Skeletal muscle satellite cell (primary cell): Measurements from ENCODE around the gene LGALS3BP.
A peak's percentile ranks its signal among the peaks of the same experiment; 100 is the strongest.

ENCODE experiments used
- H3K27me3 ChIP-seq: 2 replicates; pipeline ENCODE4 v1.7.0; 2013; ENCODE audit warnings: low read length; ENCODE audit not compliant: control insufficient read depth, insufficient read depth
- H3K36me3 ChIP-seq: 2 replicates; pipeline ENCODE4 v1.7.0; 2013; ENCODE audit warnings: mild to moderate bottlenecking, control low read depth, low read length; ENCODE audit not compliant: insufficient read depth
- H3K4me1 ChIP-seq: 2 replicates; pipeline ENCODE4 v1.7.0; 2013; ENCODE audit warnings: low read length; ENCODE audit not compliant: control insufficient read depth, insufficient read depth
- H3K4me2 ChIP-seq: 2 replicates; pipeline ENCODE4 v1.7.0; 2013; ENCODE audit warnings: mild to moderate bottlenecking, low read length
- H3K4me3 ChIP-seq: 2 replicates; pipeline ENCODE4 v1.7.0; 2013; ENCODE audit warnings: low read length
- H3K9ac ChIP-seq: 2 replicates; pipeline ENCODE4 v1.7.0; 2013; ENCODE audit warnings: mild to moderate bottlenecking, low read depth, low read length, moderate library complexity
- H3K9me3 ChIP-seq: replicated peaks from 2 replicates; pipeline ENCODE4 v1.7.0; 2013; ENCODE audit warnings: mild to moderate bottlenecking, control low read depth, low read length

The LGALS3BP gene

GRCh38 chr17:78986048-78986648 lies 6.4 kb upstream of the LGALS3BP start:
- peaks cover 21% of the 10 kb centered on the region for H3K4me1 ChIP-seq
- H3K27me3 ChIP-seq = no peaks in the 10 kb centered on the region
- peak overlapping the region; percentile 81 for H3K4me2 ChIP-seq
- H3K4me3 ChIP-seq = peak overlapping the region; percentile 61
- no peaks in the 10 kb centered on the region for H3K9me3 ChIP-seq
- H3K9ac ChIP-seq = peak overlapping the region; percentile 32
- H3K36me3 ChIP-seq = peaks cover 15% of the 10 kb centered on the region

GRCh38 chr17:78985395-78985794 lies 5.7 kb upstream of the LGALS3BP start:
- Histone ChIP-seq H3K4me3 (no peak overlapping the region), H3K4me2 (no peak overlapping the region), H3K9ac (no peak overlapping the region), H3K9me3 (no peaks in the 10 kb centered on the region), H3K36me3 (peaks cover 8% of the 10 kb centered on the region), H3K4me1 (peaks cover 23% of the 10 kb centered on the region), H3K27me3 (no peaks in the 10 kb centered on the region)

GRCh38 chr17:78981010-78981888 lies 1.5 kb upstream of the LGALS3BP start:
- Histone ChIP-seq H3K4me1 (peaks cover 38% of the 10 kb centered on the region), H3K9ac (no peak overlapping the region), H3K27me3 (no peaks in the 10 kb centered on the region), H3K9me3 (no peaks in the 10 kb centered on the region), H3K4me2 (no peak overlapping the region), H3K36me3 (peaks cover 9% of the 10 kb centered on the region), H3K4me3 (no peak overlapping the region)

GRCh38 chr17:78980624-78980972 lies 875 bp upstream of the LGALS3BP start:
- Histone ChIP-seq H3K4me3 (no peak overlapping the region), H3K4me1 (peaks cover 38% of the 10 kb centered on the region), H3K9ac (peak overlapping the region; percentile 59)

GRCh38 chr17:78977997-78978973 lies 1.4 kb downstream of the LGALS3BP start:
- H3K4me1 ChIP-seq = peaks cover 46% of the 10 kb centered on the region
- no peaks in the 10 kb centered on the region for H3K9me3 ChIP-seq
- H3K4me3 ChIP-seq = peak overlapping the region; percentile 55
- peak overlapping the region; percentile 78 for H3K4me2 ChIP-seq
- peaks cover 18% of the 10 kb centered on the region for H3K36me3 ChIP-seq
- H3K27me3 ChIP-seq = no peaks in the 10 kb centered on the region
- H3K9ac ChIP-seq = peak overlapping the region; percentile 1

More at GRCh38 chr17:78980624-78980972, 875 bp upstream of the LGALS3BP start:
- H3K27me3 ChIP-seq = no peaks in the 10 kb centered on the region
- H3K36me3 ChIP-seq = peaks cover 15% of the 10 kb centered on the region
- no peak overlapping the region for H3K4me2 ChIP-seq
- H3K9me3 ChIP-seq = no peaks in the 10 kb centered on the region

GRCh38 chr17:78977681-78977943 lies 2.1 kb downstream of the LGALS3BP start:
- Histone ChIP-seq H3K36me3 (peaks cover 18% of the 10 kb centered on the region), H3K27me3 (no peaks in the 10 kb centered on the region), H3K9me3 (no peaks in the 10 kb centered on the region), H3K4me3 (peak overlapping the region; percentile 55), H3K4me2 (peak overlapping the region; percentile 78), H3K4me1 (peaks cover 46% of the 10 kb centered on the region), H3K9ac (peak overlapping the region; percentile 1)

- Histone ChIP-seq H3K4me2 (peak overlapping the region; percentile 78), H3K27me3 (no peaks in the 10 kb centered on the region), H3K9me3 (no peaks in the 10 kb centered on the region), H3K36me3 (peaks cover 18% of the 10 kb centered on the region), H3K4me1 (peaks cover 46% of the 10 kb centered on the region), H3K9ac (no peak overlapping the region), H3K4me3 (peak overlapping the region; percentile 55)
These were observed 2.6 kb downstream of the LGALS3BP start for GRCh38 chr17:78976907-78977680.

GRCh38 chr17:78974635-78975591 lies 4.8 kb downstream of the LGALS3BP start:
- Histone ChIP-seq H3K27me3 (no peaks in the 10 kb centered on the region), H3K4me2 (peak overlapping the region; percentile 35), H3K4me1 (peaks cover 44% of the 10 kb centered on the region), H3K4me3 (no peak overlapping the region), H3K9ac (no peak overlapping the region), H3K9me3 (no peaks in the 10 kb centered on the region), H3K36me3 (peaks cover 27% of the 10 kb centered on the region)

GRCh38 chr17:78973792-78974520 lies 5.8 kb downstream of the LGALS3BP start:
- Histone ChIP-seq H3K9me3 (no peaks in the 10 kb centered on the region), H3K4me3 (no peak overlapping the region), H3K9ac (no peak overlapping the region), H3K27me3 (no peaks in the 10 kb centered on the region), H3K4me1 (peaks cover 36% of the 10 kb centered on the region), H3K36me3 (peaks cover 27% of the 10 kb centered on the region), H3K4me2 (no peak overlapping the region)

- H3K9ac ChIP-seq = no peak overlapping the region
- no peak overlapping the region for H3K4me2 ChIP-seq
- H3K36me3 ChIP-seq = peaks cover 32% of the 10 kb centered on the region
- H3K4me3 ChIP-seq = no peak overlapping the region
- no peaks in the 10 kb centered on the region for H3K9me3 ChIP-seq
- peaks cover 29% of the 10 kb centered on the region for H3K4me1 ChIP-seq
- H3K27me3 ChIP-seq = no peaks in the 10 kb centered on the region
These were observed 6.5 kb downstream of the LGALS3BP start for GRCh38 chr17:78973196-78973595.
